ENCODE measurements around the gene RIBC1.

GRCh38 chrX:53398216-53398615, 24.5 kb upstream of the RIBC1 start:
- no peak for TF ChIP-seq POLR2A (IDR thresholded peaks at IDR 0.05)
- no peak for TF ChIP-seq CTCF (IDR thresholded peaks at IDR 0.05)
- no peak for TF ChIP-seq POLR2AphosphoS5 (IDR thresholded peaks at IDR 0.05)

Measured in stomach (tissue), 4 donors.